Fibroblast of peridontal ligament (primary cell): ENCODE measurements around the gene ADPGK.
"Not testable (repeated sequence)": the region's sequence is repeated elsewhere in the genome, so short reads cannot be mapped to it uniquely, and the experiment has no call there.

Experiments used
- DNase-seq: peaks from one replicate; pipeline ENCODE4 v3.0.0-alpha.2; 2010; ENCODE audit errors: extremely low read depth

ADPGK gene

GRCh38 chr15:72783640-72784455 is at the start of gene ADPGK:
Gene ADPGK, minus strand, starts transcription at chr15:72783758. Its CDS starts 67 bp downstream, at chr15:72783691.
- peak; percentile 96 for DNase-seq

DNA sequence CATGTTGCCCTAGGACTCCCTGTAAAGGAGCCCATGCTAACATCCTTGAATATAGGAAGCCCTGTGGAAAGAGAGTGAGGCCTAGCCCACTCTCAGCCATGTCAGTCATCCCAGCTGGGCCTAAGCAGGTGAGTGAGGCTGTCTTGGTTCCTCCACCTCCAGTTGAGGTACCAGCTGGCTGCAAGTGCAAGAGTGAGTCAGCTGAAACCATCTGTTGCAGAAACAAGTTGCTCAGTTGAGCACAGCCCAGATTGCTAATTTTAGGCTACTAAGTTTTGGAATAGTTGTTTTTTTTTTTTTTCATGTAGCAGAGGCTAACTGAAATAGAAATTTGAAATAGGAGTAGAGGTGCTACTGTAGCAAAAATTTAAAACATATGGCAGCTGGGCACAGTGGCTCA is 43.7 kb upstream of the ADPGK start:
- DNase-seq: peak; percentile 42

DNA sequence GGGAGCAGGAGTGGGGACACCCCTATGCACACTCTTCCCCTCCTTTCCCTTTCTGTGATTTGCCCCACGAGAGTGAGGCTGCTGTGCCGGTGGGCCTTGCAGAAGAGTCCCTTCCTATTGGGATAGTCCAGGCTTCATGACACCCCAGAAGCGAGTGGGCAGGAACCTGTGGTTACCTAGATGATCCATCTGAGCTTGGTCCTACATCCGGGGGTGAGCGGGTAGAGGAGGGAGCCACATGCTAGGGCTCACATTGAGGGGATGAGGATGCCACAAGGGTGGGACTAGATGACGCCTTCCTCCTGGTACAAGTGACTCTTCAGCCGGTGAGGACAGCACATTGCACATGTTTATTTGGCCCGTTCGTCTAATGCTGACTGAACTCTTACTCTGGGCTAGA is 43.1 kb upstream of the ADPGK start:
- no peak for DNase-seq

DNA sequence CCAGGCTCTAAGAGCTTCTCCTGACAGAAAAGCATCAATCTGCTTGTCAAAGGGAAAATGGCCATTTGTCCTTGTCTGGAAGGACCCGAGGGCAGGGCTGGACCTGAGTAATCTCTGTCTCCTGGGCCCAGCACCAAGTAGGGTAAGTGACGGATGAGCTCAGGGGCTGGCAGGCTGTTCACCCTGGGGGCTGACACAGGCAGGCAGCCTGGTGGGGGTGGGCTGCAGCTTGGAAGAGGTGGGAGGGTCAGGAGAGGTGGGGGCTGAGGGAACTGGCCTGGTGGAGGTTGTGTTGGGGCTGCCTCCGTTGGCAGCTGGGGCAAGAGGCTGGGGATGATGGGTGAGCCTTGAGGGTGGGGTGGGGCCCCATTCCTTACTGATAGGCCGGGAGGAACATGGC is 42.3 kb upstream of the ADPGK start:
- no peak for DNase-seq

- no peak for DNase-seq
Measured at GRCh38 chr15:72824781-72825180, 41.2 kb upstream of the ADPGK start.

- DNase-seq: no peak
Measured at GRCh38 chr15:72824112-72824511, 40.6 kb upstream of the ADPGK start.

- DNase-seq: no peak
Measured at GRCh38 chr15:72820278-72820677, 36.7 kb upstream of the ADPGK start.

DNA sequence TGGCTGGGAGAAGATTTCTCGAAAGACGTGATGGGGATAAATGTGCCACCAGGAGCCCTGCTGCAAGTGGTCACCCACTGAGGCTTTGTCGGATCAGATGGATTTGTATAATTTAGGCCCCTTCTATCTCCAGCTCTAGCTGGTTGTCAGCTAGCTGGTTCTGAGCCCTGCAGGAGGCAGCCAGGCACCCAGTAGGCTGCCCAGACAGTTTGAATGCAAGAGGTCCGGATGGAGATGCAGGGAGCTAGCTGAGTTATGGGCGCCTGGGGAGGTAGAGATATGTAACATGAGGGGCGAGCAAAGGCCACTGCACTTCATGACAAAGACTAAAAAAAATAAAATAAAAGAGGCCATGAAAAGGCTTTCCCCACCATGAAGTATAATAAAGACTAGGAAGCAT is 35.1 kb upstream of the ADPGK start:
- DNase-seq: no peak

GRCh38 chr15:72813345-72814004 is 29.9 kb upstream of the ADPGK start:
- no peak for DNase-seq

- no peak for DNase-seq
Measured at GRCh38 chr15:72809329-72809728, 25.8 kb upstream of the ADPGK start.

- not testable (repeated sequence) for DNase-seq
Measured at GRCh38 chr15:72807346-72807745, 23.8 kb upstream of the ADPGK start.

DNA sequence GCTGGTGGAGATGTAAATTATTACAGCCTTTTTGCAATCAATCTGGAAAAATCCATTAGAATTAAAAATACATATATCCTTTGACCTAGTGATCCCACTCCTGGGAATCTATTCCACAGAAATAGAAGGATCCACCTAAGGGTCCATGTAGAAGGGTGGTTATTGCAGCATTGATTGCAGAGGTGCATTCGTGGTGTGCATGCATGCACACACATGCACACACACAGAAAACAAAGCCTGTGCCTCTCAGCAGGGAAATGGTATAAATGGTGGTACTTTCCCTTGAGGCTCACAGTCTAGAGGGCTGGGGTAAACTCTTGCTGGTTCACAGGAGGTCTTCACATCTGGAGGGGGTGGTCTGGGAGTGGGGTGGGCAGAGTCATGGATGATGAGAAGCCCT is 19.4 kb upstream of the ADPGK start:
- DNase-seq: no peak

GRCh38 chr15:72801590-72802325 is 18.2 kb upstream of the ADPGK start:
- no peak for DNase-seq

- peak; percentile 27 for DNase-seq
Measured at GRCh38 chr15:72800833-72801481, 17.4 kb upstream of the ADPGK start.

GRCh38 chr15:72797834-72798233 is 14.3 kb upstream of the ADPGK start:
- no peak for DNase-seq

- DNase-seq: no peak
Measured at GRCh38 chr15:72797338-72797689, 13.8 kb upstream of the ADPGK start.

DNA sequence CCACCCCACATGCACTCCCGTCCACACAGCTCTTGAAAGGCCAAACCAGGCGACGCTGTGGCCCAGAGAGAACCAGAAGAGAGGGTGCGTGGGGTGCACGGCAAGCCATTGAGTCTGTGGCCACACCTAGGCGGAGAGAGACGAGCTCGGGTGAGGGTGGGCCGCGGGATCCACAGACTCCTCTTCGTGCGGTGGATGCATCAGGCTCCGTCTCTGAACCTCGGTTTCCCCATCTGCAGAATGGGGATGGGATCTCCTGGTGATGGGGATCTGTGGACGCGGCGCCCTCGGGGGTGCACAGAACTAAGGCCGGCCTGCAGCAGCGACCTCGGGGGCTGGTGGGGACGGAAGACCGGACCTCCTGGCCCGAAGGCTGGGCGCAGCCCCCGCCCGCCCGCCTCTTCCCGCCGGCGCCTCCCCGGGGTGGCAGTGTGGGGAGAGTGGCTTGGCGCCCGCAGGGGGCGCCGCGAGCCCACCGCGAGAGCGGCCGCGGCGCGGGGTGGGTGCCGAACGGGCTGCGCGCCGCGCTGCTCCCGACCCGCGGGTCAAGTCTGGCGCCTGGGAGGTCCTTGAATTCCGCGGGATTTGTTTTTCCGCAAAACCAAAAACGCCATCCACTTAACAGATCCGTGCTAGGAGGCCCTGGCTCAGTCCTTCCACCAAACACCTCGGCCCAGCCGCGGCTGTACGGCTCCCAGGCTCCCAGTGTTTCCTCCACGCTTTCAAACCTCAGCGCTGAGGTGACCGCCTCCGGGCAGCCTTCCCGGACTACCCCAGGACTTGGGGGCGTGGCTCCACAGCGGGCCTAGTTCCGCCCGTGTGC is 13.2 kb upstream of the ADPGK start:
- DNase-seq: peak; percentile 32

GRCh38 chr15:72796210-72796514 is 12.6 kb upstream of the ADPGK start:
- DNase-seq: no peak

DNA sequence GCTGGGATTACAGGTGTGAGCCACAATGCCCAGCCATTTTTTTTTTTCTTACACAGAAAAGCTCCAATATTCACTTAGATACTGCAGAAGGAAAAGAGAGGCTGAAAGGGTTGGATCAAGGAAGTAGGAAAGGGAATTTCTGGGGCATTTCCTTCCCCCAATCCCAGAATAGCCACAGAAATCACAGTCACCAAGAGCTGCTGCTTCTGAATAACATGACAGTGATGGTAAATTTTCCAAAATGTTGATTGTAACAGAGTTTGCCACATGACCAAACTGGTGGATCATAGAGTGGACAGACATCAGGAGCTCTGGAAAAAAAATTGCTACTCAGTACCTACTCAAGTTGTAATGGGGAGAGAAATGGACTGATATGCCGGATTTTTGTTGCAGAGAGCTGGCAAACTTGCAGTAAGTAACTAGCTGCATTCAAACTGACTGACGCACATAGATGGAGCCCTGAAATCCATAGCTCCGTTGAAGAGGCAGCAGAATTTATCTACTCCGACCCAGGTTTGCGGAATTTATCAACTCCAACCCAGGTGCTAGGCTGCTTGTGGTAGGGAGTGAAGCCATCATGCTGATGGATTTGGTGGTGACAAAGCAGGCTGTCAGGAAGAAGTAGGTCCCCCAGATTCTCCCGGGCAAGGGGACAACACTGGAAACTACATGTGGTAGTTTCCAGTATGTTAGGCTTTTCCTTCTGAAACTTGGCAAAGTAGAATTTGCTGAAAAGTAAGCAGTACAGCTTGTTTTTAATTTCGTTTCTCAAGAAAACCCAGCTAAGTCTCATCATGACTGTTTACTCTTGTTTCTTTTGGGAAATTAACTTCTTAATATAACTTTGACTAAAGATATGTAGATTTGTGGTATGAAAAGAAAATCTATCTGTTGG is 10.5 kb upstream of the ADPGK start:
- peak; percentile 29 for DNase-seq

GRCh38 chr15:72792431-72792830 is 8.9 kb upstream of the ADPGK start:
- no peak for DNase-seq
